HEK293 (cell line): Measurements from ENCODE around the gene AMPH.
"Not testable (repeated sequence)": the region's sequence is repeated elsewhere in the genome, so short reads cannot be mapped to it uniquely, and the experiment has no call there.

Source experiments
- MZF1 ChIP-seq: fragments of 450-650 bp; formaldehyde crosslinking; IDR thresholded peaks from 2 replicates; pipeline ENCODE4 v1.5.1; 2017; ENCODE audit warnings: missing biosample characterization, missing genetic modification characterization, borderline replicate concordance
- SP2 ChIP-seq: fragments of 450-650 bp; formaldehyde crosslinking; IDR thresholded peaks from 2 replicates; pipeline ENCODE4 v1.5.1; 2016; ENCODE audit warnings: missing biosample characterization, missing genetic modification characterization
- TF ChIP-seq, protein P1 (sequence below): fragments of 450-650 bp; formaldehyde crosslinking; IDR thresholded peaks from 2 replicates; pipeline ENCODE4 v1.5.1; 2016; ENCODE audit warnings: missing biosample characterization, missing genetic modification characterization
- TF ChIP-seq, protein P2 (sequence below): IDR thresholded peaks from 2 replicates; pipeline ENCODE4 v1.6.1; 2011; ENCODE audit warnings: mild to moderate bottlenecking, low read depth, low read length, borderline replicate concordance
- TF ChIP-seq, protein P3 (sequence below): fragments of 450-650 bp; formaldehyde crosslinking; IDR thresholded peaks from 2 replicates; pipeline ENCODE4 v1.5.1; 2016; ENCODE audit warnings: missing biosample characterization, missing genetic modification characterization, low read depth

DNA sequence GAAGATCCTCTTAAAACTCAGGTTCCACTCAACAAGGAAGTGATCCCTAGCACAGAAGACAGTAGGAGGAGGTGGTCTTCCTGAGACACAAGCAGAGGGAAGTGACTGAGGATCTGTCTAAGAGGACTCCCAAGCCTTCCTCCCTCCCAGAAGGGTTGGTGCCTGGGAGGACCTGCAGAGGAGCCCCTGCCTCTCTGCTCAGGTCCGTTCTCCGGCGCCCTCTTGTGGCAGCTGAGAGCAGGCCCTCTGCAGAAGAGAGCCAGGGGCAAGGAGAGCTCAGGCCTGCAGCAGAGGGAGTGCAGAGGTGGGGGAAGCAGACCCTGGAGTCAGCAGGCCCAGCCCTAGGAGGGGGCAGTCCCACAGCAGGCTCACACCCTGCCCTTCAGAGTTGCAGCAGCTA, 267.8 kb downstream of the AMPH start:
- TF ChIP-seq, protein P1, sequence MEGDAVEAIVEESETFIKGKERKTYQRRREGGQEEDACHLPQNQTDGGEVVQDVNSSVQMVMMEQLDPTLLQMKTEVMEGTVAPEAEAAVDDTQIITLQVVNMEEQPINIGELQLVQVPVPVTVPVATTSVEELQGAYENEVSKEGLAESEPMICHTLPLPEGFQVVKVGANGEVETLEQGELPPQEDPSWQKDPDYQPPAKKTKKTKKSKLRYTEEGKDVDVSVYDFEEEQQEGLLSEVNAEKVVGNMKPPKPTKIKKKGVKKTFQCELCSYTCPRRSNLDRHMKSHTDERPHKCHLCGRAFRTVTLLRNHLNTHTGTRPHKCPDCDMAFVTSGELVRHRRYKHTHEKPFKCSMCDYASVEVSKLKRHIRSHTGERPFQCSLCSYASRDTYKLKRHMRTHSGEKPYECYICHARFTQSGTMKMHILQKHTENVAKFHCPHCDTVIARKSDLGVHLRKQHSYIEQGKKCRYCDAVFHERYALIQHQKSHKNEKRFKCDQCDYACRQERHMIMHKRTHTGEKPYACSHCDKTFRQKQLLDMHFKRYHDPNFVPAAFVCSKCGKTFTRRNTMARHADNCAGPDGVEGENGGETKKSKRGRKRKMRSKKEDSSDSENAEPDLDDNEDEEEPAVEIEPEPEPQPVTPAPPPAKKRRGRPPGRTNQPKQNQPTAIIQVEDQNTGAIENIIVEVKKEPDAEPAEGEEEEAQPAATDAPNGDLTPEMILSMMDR (tag by site-specific recombination) = not testable (repeated sequence)
- TF ChIP-seq, protein P2, sequence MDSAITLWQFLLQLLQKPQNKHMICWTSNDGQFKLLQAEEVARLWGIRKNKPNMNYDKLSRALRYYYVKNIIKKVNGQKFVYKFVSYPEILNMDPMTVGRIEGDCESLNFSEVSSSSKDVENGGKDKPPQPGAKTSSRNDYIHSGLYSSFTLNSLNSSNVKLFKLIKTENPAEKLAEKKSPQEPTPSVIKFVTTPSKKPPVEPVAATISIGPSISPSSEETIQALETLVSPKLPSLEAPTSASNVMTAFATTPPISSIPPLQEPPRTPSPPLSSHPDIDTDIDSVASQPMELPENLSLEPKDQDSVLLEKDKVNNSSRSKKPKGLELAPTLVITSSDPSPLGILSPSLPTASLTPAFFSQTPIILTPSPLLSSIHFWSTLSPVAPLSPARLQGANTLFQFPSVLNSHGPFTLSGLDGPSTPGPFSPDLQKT = not testable (repeated sequence)
- TF ChIP-seq SP2; MZF1 (tag by site-specific recombination): not testable (repeated sequence)
- TF ChIP-seq, protein P3, sequence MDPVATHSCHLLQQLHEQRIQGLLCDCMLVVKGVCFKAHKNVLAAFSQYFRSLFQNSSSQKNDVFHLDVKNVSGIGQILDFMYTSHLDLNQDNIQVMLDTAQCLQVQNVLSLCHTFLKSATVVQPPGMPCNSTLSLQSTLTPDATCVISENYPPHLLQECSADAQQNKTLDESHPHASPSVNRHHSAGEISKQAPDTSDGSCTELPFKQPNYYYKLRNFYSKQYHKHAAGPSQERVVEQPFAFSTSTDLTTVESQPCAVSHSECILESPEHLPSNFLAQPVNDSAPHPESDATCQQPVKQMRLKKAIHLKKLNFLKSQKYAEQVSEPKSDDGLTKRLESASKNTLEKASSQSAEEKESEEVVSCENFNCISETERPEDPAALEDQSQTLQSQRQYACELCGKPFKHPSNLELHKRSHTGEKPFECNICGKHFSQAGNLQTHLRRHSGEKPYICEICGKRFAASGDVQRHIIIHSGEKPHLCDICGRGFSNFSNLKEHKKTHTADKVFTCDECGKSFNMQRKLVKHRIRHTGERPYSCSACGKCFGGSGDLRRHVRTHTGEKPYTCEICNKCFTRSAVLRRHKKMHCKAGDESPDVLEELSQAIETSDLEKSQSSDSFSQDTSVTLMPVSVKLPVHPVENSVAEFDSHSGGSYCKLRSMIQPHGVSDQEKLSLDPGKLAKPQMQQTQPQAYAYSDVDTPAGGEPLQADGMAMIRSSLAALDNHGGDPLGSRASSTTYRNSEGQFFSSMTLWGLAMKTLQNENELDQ = not testable (repeated sequence)
